GM19238 (cell line): ENCODE measurements around the gene TFAP2A.

Experiments used
- DNase-seq: peaks from one replicate; pipeline ENCODE4 v3.0.0; 2011; ENCODE audit warnings: low spot score; ENCODE audit not compliant: insufficient read length

Gene TFAP2A

DNA sequence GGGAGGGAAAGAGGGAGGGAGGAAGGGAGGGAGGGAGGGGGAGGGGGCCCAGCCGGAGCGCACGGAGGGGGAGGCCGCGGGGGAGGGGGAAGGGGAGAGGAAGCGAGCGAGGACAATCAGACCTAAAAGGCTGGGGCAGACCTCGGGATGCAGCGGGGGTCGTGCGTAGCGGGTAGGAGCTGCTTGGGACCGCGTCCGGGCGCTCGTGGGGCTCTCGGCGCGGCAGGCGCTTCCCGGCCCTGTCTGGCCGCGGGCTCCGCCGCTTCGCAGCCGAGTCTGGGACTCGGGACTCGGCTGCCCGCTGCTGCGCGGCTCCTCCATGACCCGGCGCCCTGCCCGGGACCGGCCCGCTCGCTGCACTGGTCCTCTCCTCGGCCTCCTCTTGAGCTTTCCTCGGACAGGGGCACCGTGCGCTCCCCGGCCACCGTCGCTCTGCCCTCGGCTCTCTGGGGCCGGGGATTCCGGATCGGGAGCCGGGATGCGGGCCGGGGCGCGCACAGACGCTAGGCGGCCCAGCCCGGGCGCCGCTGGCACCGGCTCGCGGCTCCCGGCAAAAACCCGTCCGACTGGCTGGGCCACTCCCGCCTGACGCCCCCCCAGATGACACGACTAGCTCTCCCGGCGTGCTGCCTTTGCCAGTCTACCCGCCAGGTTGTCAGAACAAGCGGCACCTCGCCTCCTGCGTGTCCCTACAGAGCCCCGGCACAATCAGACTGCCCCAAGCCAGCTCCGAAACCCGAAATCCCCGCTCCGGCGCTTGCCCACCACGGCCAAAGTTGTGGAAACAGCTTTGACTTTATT is 2.2 kb downstream of the TFAP2A start:
- DNase-seq: no peak

DNA sequence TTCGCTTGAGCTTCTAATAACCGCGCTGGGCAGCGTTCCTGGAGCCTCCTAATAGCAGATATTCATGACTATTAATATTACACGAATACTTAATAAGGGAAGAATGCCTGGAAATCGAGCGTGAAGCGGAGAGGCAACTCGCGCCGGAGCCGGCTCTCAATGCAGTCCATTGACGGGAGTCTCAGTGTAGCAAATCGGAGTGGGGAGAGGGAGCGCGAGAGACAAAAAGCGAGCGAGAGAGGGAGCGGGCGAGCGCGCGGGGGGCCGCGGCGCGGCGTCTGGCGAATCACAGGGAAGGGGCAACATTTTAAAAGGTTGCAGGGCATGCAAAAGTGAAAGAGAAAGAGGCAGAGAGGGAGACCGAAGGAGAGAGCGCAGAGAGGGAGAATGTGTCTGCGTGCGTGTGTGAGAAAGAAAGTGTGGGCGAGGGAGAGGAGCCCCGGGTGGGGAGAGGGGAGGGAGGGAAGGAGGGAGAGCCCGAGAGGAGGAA is 2.9 kb downstream of the TFAP2A start:
- no peak for DNase-seq

DNA sequence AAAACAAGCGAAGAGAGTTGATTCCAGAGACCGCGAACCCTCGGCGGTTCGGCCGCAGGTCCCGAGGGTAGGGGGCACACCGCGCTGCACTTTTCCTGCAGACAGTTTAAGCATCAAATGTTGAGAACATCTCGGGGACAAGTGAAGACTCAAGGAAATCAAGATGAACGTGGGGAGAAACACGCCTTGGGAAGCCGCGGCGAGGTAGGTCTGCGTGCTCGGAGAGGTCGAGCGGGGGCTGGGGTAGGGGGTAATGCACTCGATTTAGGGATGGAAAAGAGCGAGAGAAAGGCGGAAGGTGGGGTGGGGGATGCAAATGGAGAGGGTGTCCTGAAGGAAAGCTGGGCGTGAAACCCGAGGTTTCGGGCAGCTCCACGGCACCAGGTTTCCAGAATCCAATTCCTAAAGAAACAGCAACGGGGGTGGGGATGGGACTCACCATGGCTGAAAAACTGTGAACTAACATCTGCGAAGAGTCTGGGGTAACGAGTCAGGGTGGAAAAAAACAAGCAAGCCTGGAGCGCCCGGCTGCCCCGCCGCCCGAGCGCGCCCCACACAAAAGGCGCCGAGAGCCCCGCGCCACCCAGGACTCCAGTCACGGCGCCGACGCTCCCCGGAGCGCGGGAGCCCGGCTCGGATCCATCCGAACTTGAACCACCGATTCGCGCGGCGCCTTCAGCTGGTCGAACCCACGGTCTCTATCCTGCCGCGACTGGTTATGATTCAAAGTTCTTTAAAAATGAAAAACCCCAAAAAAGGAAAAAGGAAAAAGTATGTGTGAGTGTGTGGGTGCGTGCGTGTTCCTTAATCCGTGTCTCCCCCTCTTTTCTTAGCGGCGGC is 3.5 kb downstream of the TFAP2A start:
- no peak for DNase-seq

DNA sequence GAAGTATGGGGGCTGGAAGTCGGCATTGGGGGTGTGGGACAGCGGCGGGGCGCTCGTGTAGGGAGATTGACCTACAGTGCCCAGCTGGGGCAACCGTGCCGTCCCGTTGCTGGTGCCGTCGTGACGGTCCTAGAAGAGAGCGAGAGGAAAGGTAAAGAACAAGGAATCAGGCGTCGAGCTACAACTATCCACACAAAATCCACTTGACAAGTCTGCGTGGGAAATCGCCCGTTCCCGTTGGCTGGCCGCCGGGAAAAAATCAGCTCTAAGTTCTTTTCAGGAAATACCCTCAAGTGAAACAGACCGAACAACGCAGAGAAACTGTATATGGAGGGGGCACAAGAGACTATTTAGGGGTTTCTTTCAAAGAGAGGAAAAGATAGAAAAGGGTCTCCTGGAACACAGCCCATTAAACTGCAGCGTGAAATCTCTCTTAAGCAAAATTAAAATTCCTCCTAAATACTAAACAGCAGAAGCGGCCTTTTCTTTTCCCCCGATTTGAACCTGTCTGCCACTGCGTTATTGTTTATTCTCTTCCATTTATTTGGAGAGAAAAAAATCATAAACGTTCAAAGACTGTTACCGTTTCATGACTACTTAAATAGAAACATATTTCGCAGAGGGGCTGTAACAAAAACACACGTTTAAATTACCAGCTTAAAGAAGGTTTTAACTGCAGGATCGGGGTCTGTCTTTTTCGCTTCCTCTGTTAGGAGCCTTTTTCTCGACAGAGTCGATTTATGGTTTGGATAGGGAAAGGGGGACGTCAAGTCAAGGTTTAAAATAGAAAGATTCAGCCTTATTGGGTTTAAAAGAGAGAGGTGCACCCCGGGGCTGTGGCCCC is 4.4 kb downstream of the TFAP2A start:
- no peak for DNase-seq

DNA sequence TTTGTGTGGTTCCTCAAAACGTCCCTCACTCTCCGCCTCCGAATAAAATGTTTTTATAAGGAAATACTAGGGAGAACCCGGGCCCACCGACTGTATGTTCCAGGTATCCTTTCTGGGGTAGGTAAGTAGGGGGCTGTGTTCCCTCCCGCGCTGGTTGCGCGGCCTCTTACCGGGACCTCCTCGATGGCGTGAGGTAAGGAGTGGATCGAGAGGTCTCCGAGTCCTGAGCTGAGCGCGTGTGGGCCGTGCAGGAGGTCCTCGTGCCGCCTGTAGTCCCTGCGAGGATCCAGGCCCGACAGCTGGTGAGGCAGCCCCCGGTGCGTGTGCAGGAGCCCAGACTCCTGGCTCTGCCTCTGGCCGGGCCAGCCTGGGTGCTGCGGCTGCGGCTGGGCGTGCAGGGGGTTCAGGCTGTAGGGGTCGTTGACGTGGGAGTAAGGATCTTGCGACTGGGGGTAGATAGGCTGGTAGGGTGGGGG is 5.1 kb downstream of the TFAP2A start:
- DNase-seq: no peak

DNA sequence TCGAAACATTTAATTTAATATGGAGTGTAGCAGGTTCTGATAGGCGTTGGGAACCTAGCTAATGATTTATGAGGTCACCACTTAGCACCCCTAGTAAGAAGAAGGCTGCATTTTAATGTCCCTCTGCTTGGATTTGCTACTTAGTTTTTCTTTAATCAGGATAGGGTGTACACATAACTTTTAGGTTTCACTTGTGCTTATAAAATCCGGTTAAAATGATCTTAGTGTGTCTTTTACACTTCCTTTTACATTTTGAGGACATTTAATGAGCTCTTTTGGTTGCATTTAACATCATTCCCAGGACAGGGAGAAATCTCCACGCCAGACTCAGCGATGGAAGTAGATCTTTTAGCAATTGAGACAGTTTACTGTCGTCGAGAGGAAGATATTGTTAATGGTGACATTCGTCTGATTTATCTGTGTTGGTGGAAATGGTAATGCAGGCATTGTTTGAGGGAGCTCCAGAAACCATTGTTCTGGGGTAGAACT is 5.6 kb downstream of the TFAP2A start:
- DNase-seq: no peak

DNA sequence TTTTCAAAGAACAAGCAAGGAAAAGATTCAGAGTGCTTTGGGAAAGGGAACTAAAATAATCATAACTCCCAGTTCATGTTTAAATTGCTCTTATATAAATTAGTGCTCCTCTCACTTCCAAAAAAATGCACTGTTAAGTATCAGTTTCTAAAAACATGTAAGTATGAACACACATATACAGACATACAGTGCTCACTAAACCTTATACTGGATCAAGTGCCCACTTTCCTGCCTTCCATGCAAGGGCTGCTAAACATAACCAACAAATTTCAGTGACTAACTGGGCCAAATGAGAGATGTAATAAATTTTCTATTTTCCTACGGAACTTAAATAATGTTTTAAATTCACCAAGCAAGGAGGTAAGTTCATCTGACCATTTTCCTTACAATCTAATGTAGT is 6.4 kb downstream of the TFAP2A start:
- no peak for DNase-seq

DNA sequence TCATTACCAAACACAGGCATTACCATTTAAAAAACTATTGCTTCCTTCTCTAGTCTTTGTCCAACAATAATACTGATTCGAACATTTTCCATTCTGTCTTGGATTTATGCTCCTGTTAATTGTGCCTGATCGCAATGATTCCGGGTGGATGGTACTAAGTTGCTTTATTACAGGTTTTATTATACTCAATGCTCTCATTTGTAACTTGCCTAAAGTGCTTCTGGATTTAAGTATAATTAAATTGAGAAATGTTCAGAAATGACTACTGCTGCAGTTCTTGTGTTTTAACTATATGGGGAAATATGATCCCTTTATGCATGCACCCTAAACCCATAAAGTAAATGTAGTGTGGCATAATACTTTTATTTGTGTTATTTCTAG is 7.2 kb downstream of the TFAP2A start:
- DNase-seq: no peak

DNA sequence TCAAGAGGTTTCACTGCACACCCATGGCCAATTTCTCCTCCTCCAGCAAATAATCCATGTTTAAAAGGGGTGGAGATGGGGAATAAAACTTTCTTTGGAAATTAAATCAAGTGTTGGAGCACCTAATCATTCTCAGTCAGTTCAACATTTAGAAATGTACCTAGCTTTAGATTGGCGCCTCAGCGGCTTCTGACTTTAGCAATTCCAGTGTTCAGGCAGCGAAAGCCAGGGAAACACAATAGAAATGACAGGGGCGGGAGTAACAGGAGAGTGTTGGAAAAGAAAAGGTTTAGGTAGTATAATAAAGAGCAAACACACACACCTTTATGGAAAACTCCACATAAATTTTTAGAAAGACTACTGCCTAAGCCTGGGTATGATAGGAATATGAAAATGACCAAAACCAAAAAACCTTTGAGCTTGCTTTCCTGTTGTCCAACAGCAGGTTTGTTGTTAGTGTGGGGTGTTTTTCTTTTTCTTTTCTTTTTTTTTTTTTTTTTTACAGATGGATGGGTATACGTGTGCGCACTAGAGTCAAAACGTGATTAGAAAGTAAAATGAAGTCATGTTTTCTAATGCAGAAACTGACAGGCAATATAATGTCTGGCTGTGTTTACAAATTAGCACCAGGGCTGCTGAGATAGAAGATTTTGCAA is 7.7 kb downstream of the TFAP2A start:
- no peak for DNase-seq

DNA sequence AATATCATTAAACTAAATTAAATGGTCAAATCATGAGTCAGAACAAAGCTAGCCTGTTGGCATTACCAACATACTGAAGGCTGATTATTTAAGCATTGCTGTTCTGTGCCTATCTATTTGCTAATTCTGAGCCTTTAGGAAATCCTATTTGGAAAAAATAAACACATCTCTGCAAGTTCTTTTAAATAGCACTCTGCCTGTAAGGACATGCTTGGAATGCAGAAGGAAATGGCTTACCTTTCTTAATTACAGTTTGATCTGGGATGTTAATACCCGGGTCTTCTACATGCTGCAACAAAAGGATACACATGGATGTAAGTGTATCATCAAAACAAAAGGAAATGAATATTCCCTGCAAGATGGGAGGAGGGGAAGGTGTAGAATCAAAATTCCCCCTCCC is 8.3 kb downstream of the TFAP2A start:
- no peak for DNase-seq

DNA sequence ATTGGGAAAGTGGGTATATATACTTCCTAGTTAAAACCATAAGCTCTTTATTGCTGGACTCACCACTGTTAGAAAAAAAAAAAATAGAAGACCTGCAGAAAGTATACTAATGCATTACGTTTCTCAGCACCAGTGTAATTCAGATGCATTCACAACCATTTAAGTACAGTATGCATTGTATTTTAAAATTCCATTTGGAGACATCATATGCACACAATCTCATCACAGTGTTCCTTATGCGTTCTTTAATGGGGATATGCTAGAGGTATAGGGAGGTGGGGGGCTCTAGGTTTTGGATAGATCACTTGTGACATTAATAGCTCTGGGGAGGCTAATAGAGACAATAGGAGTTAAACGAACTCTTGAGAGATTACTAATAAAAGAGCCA is 9.4 kb downstream of the TFAP2A start:
- no peak for DNase-seq

DNA sequence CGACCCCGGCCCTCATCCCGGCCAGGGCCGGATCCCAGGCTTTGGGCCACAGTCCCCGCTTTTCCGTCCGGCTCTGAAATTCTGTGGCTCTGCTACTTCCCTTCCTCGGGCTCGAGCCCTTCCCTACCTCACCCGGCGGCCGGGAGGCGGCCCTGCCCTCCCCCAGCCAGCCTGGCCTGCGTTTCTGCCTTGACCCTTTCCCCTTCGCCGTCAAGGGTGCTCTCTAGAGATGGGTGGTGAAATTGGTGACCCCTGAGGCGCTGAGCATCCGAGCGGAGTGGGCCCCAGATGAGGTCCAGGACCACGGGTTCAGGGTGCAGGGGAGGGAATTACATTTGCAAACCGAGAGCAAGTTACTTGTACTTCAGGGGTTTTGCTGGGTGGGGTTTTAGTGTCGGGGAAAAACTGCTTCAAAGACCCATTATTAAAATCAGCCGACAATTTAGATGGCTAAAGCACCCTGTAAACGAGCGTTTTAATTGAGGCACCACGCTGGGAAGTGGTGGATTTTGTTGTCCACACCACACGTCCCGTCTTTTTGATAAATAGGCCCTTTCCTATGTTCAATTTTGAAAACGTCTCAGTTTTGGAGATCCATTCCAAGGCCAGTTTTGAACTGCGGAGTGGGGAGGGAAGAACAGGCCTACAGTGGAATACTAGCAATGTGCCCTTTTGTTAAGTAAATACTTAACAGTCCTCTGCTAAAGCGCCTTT is 9.9 kb downstream of the TFAP2A start:
- no peak for DNase-seq

DNA sequence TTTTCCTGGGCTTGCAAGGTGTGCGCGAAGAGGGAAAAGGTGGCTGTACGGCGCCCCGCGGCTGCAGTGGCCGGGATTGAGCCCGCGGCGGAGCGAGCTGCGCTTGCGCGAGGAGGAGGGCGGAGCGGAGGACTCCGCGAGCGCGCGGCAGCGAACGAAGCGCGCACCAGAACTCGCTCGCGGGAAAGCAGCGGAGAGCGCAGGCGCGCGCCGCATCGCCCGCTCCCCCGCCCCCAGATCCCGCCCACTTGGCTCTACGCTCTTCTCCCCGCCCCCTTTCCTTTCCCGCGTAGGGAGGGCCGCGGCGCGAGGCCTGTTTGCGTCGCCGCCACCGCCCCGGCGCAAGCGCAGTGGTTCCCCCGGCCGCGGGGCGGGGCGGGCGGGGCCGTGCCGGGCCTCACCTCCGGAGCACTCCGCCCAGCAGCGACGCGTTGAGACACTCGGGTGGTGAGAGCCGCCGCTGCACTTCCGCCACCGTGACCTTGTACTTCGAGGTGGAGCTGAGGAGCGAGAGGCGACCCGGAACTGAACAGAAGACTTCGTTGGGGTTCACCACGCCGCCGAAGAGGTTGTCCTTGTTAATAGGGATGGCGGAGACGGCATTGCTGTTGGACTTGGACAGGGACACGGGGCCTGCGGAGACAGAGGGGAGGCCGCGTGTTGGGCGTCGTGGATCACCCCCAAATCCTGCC is 10.6 kb downstream of the TFAP2A start:
- peak; percentile 93 for DNase-seq

DNA sequence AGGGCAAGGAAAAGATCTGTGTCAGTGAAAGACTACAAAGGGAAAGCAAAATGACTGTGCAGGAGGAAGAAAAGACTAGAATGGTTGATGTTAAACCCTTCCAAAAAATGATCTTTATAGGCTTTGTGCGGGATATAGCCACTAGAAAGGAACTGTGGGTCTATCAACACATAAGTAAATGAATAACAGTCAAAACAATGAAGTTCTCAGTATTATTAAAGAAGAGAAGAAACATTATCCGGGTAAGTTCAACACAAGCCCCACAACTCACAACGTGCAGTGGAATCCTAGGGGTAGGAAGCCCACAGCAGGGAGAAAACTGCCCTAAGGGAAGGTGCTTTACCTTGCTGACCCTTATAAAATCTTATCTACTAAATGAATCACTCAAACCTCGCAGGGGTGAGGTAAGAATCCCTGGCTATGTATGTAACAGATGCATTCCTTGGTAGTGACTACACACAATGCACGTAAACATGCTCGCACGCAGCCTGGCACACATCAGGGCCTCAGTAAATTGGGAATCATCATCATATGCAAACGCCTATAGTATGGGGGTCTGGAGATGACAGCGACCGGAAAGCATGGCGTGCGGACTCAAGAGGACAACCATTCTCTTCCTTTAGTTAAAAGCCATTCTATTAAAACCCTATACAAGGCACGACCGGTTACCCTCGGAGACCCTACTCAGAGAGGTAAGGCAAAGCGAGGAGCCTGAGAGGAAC is 11.3 kb downstream of the TFAP2A start:
- no peak for DNase-seq

DNA sequence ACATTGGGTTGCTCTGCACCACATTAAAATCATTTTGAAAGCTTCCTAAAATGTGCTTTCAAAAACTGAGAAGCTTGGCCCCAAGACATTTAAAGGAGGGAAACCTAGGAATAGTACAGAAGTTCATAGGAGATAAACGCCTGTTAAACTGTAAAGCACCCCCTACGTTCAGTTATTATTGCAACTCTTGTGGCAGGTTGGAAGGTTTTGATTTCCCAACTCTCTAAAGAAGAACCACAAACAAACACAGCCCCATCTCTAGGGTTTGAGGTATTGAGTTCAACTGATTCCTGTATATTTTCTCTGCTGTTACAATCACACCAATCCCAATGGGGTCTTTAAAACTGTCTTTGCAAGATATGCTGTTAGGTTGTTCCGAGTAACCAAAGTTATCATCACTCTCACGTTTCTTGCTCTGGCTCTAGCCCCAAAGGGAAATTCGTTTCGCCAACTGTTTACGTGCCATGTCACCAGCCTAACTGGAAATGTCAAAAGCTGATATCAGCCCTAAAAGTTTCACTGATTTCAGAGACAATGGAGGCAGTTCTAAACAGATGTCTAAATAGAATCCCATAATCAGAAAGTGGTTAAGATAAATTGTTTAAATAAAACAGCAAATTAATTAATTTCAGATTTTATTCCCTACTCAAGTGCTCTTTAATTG is 12.1 kb downstream of the TFAP2A start:
- DNase-seq: no peak

DNA sequence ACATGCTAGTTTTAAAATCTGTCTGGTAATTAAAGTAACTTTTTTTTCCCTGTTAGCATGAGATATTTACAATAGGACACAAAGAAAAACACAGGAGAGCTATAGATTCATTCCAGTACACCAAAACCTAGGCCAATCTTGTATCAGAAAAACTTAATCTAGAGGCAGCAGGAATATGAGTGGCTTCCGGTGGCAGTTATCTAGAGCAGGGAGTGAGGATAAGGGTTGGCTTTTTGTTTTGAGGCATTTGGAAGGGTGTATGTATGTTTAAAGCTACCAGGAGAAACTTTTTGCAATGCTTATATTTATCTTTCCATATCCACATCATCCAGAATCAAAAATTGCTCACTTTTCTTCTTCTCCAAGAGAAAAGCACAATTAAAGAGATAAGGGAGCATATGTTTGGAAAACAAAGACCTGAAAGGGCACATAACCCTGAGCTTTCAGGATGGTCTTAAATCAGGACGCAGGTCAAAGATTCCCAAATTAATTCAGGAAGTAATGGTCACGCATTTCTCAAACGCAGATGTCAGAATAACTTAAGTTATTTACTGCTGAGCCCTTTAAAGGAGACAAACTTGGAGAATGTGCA is 13.1 kb downstream of the TFAP2A start:
- DNase-seq: no peak

DNA sequence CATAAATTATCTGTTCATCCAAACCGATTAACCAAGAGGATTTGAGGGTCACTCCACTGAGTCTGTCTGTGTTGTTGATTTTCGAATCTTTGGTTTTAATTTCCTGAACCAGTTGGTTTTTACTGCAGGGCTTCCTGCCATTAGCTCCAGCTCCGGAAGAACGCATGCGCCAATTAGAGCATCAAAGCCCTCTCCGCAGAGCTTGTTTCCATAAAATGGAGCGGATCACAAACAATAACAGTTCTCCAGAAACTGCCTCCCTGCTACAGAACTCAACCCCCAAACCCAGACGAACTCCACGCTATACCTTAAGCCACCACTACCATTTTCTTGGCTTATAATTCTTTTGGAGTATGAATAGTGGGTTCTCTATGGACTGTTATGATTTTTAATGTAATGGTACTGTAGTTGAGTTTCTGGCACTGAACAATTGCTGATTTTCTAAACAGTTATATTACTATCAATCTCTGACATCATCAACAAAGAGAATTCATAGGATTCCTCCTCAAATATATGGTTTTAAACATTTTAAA is 13.8 kb downstream of the TFAP2A start:
- DNase-seq: no peak

DNA sequence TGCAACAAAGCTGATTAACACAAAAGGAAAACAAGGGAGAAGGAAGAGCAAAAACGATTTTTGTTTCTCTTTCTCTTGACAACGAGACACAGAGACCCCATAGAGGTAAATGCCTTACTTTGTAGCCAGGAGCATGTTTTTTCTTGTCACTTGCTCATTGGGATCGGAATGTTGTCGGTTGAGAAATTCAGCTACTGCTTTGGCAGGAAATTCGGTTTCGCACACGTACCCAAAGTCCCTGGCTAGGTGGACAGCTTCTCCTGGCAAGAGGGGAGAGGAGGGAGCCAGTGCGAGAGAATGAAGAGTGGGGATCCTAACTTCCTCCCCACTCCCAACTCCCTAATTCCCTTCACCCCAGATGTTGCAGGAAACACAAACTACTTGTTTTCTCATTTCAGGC is 14.5 kb downstream of the TFAP2A start:
- DNase-seq: no peak
